Endodermal cell (in vitro differentiated cells): Measurements from ENCODE around the gene APEH. TPM values are rescaled to one million over a fixed set of nuclear protein-coding genes. Genes with fewer than 3 reads are reported as not detected.

ENCODE experiments used
- DNase-seq: peaks from one replicate; pipeline ENCODE4 v3.0.0-alpha.2; 2017
- H3K27ac ChIP-seq: 2 replicates; pipeline ENCODE4 v1.5.1; 2013; ENCODE audit warnings: mild to moderate bottlenecking, low read depth, low read length, moderate library complexity
- H3K27me3 ChIP-seq: 2 replicates; pipeline ENCODE4 v1.6.1; 2013; ENCODE audit warnings: mild to moderate bottlenecking, low read length, moderate library complexity; ENCODE audit not compliant: insufficient read depth, control insufficient read depth, poor library complexity, severe bottlenecking
- H3K36me3 ChIP-seq: 2 replicates; pipeline ENCODE4 v1.7.0; 2013; ENCODE audit warnings: mild to moderate bottlenecking, low read length, moderate library complexity; ENCODE audit not compliant: control insufficient read depth, insufficient read depth
- H3K4me1 ChIP-seq: one replicate; pipeline ENCODE4 v1.7.0; 2013; ENCODE audit warnings: low read length; ENCODE audit not compliant: control insufficient read depth, insufficient read depth
- H3K4me3 ChIP-seq: 2 replicates; pipeline ENCODE4 v1.5.1; 2013; ENCODE audit warnings: mild to moderate bottlenecking, low read length, moderate library complexity
- H3K9ac ChIP-seq: 2 replicates; pipeline ENCODE4 v1.6.1; 2013; ENCODE audit warnings: mild to moderate bottlenecking, low read length, moderate library complexity; ENCODE audit not compliant: poor library complexity, severe bottlenecking; ENCODE audit errors: extremely low read depth
- H3K9me3 ChIP-seq: 2 replicates; pipeline ENCODE4 v1.6.1; 2013; ENCODE audit warnings: mild to moderate bottlenecking, low read length, moderate library complexity; ENCODE audit not compliant: control insufficient read depth
- H3K27ac Mint-ChIP-seq: 2 replicates; pipeline ENCODE4 v1.8.0; 2020; ENCODE audit warnings: mixed read lengths
- H3K27me3 Mint-ChIP-seq: 2 replicates; pipeline ENCODE4 v1.8.0; 2021; ENCODE audit warnings: mild to moderate bottlenecking, mixed read lengths; ENCODE audit not compliant: insufficient read depth
- H3K36me3 Mint-ChIP-seq: 2 replicates; pipeline ENCODE4 v1.8.0; 2020; ENCODE audit warnings: low read depth, mixed read lengths
- H3K4me1 Mint-ChIP-seq: 2 replicates; pipeline ENCODE4 v1.8.0; 2020; ENCODE audit warnings: mixed read lengths
- H3K4me3 Mint-ChIP-seq: 2 replicates; pipeline ENCODE4 v1.8.0; 2020; ENCODE audit warnings: mild to moderate bottlenecking, moderate library complexity, mixed read lengths
- H3K9me3 Mint-ChIP-seq: 2 replicates; pipeline ENCODE4 v1.8.0; 2020; ENCODE audit warnings: mild to moderate bottlenecking, mixed read lengths
- WGBS, 2 experiments: methylation state at CpG; one replicate each; pipeline versions ENCODE4 v1.1.5 to v1.1.7; 2013; ENCODE audit warnings: missing lambda C conversion rate in 2 of 2, mixed read lengths in 1 of 2; ENCODE audit not compliant: insufficient coverage in 1 of 2, insufficient read length in 1 of 2; 5-methylcytosine and 5-hydroxymethylcytosine counted together
- total RNA-seq, 2 donors: library from RNA; stranded (reverse); fragmentation: NEBNext Ultra II Directional in 1 of 2; extraction: Animal tissue kit (Norgen Biotek cat#: 25700) in 1 of 2; gene quantifications; 2 replicates in 1 of 2; 3 replicates in 1 of 2; pipeline ENCODE4 v1.2.1, GENCODE V29; 2021
- TF ChIP-seq, protein P1 (sequence below): fragments of 200-600 bp; sonication (generic); conservative IDR thresholded peaks from 2 replicates; pipeline ENCODE4 v1.5.0; 2021; ENCODE audit warnings: antibody characterized with exemption, mild to moderate bottlenecking

Gene APEH
- total RNA-seq, 2 donors from 2014 or later, result 188 to 216 TPM

GRCh38 chr3:49650177-49650576, 24.0 kb upstream of the APEH start:
- no peaks in the 10 kb centered on the region for H3K27me3 Mint-ChIP-seq
- H3K27ac ChIP-seq, result no peak overlapping the region
- no peaks in the 10 kb centered on the region for H3K27me3 ChIP-seq
- H3K9ac ChIP-seq, result no peak overlapping the region
- H3K4me3 Mint-ChIP-seq, result no peak overlapping the region
- H3K36me3 ChIP-seq, result no peaks in the 10 kb centered on the region
- no peak overlapping the region for H3K4me3 ChIP-seq
- no peaks in the 10 kb centered on the region for H3K4me1 Mint-ChIP-seq
- 60 to 97% methylated on average over 1 of the region's 1 CpG for WGBS, 2 experiments
- DNase-seq, result no peak
- peak overlapping the region; percentile 3 for H3K27ac Mint-ChIP-seq
- H3K36me3 Mint-ChIP-seq, result no peaks in the 10 kb centered on the region
- no peaks in the 10 kb centered on the region for H3K4me1 ChIP-seq
- no peaks in the 10 kb centered on the region for H3K9me3 Mint-ChIP-seq
- H3K9me3 ChIP-seq, result no peaks in the 10 kb centered on the region
- TF ChIP-seq, protein P1, sequence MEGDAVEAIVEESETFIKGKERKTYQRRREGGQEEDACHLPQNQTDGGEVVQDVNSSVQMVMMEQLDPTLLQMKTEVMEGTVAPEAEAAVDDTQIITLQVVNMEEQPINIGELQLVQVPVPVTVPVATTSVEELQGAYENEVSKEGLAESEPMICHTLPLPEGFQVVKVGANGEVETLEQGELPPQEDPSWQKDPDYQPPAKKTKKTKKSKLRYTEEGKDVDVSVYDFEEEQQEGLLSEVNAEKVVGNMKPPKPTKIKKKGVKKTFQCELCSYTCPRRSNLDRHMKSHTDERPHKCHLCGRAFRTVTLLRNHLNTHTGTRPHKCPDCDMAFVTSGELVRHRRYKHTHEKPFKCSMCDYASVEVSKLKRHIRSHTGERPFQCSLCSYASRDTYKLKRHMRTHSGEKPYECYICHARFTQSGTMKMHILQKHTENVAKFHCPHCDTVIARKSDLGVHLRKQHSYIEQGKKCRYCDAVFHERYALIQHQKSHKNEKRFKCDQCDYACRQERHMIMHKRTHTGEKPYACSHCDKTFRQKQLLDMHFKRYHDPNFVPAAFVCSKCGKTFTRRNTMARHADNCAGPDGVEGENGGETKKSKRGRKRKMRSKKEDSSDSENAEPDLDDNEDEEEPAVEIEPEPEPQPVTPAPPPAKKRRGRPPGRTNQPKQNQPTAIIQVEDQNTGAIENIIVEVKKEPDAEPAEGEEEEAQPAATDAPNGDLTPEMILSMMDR, result no peak

GRCh38 chr3:49650637-49651036, 23.5 kb upstream of the APEH start:
- 79 to 85% methylated on average over 5 to 8 of the region's 8 CpGs for WGBS, 2 experiments
- H3K4me3 Mint-ChIP-seq, result no peak overlapping the region
- H3K27me3 Mint-ChIP-seq, result no peaks in the 10 kb centered on the region

DNA sequence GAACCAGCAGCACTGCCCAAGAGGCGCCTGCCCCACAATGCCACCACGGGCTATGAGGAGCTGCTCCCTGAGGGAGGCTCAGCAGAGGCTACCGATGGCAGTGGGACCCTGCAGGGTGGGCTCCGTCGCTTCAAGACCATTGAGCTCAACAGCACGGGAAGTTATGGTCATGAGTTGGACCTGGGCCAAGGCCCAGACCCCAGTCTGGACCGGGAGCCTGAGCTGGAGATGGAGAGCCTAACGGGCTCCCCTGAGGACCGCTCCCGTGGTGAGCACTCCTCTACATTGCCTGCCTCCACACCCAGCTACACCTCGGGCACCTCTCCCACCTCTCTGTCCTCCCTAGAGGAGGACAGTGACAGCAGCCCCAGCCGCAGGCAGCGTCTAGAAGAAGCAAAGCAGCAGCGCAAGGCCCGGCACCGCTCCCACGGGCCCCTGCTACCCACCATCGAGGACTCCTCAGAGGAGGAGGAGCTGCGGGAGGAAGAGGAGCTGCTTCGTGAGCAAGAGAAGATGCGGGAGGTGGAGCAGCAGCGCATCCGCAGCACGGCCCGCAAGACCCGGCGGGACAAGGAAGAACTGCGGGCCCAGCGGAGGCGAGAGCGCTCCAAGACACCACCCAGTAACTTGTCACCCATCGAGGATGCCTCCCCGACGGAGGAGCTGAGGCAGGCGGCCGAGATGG, 21.8 kb upstream of the APEH start:
- H3K9ac ChIP-seq, result no peak overlapping the region
- no peaks in the 10 kb centered on the region for H3K4me1 ChIP-seq
- Mint-ChIP-seq H3K9me3 (no peaks in the 10 kb centered on the region), H3K27ac (no peak overlapping the region), H3K4me1 (no peaks in the 10 kb centered on the region), H3K36me3 (no peaks in the 10 kb centered on the region), H3K27me3 (no peaks in the 10 kb centered on the region), H3K4me3 (no peak overlapping the region)
- DNase-seq, result no peak
- no peaks in the 10 kb centered on the region for H3K9me3 ChIP-seq
- H3K27me3 ChIP-seq, result no peaks in the 10 kb centered on the region
- H3K36me3 ChIP-seq, result no peaks in the 10 kb centered on the region
- H3K27ac ChIP-seq, result no peak overlapping the region
- WGBS, 2 experiments, result 91 to 93% methylated on average over 21 to 36 of the region's 36 CpGs
- TF ChIP-seq, protein P1, result no peak
- H3K4me3 ChIP-seq, result no peak overlapping the region

More at GRCh38 chr3:49650637-49651036, 23.5 kb upstream of the APEH start:
- no peaks in the 10 kb centered on the region for H3K4me1 Mint-ChIP-seq
- no peaks in the 10 kb centered on the region for H3K36me3 ChIP-seq
- H3K27ac ChIP-seq, result no peak overlapping the region
- no peaks in the 10 kb centered on the region for H3K36me3 Mint-ChIP-seq
- no peaks in the 10 kb centered on the region for H3K9me3 ChIP-seq
- H3K27ac Mint-ChIP-seq, result no peak overlapping the region
- no peaks in the 10 kb centered on the region for H3K4me1 ChIP-seq
- no peaks in the 10 kb centered on the region for H3K27me3 ChIP-seq
- H3K9me3 Mint-ChIP-seq, result no peaks in the 10 kb centered on the region
- H3K9ac ChIP-seq, result no peak overlapping the region
- DNase-seq, result no peak
- TF ChIP-seq, protein P1, result no peak
- no peak overlapping the region for H3K4me3 ChIP-seq
